Mesenchymal stem cell (in vitro differentiated cells and primary cell): ENCODE measurements around the gene ACTA2.
A peak's percentile ranks its signal among the peaks of the same experiment; 100 is the strongest.

ENCODE experiments used
- DNase-seq: peaks from one replicate; pipeline ENCODE4 v3.0.0-alpha.2; 2013
- H2AFZ ChIP-seq: one replicate; pipeline ENCODE4 v1.6.1; 2013; ENCODE audit warnings: low read depth, mild to moderate bottlenecking, control low read depth, inconsistent platforms, low read length, moderate library complexity
- H2AK5ac ChIP-seq: 2 replicates; pipeline ENCODE4 v1.6.1; 2013; ENCODE audit warnings: low read length, moderate library complexity, mild to moderate bottlenecking, inconsistent platforms; ENCODE audit not compliant: severe bottlenecking
- H2BK120ac ChIP-seq: one replicate; pipeline ENCODE4 v1.6.1; 2013; ENCODE audit warnings: low read depth, mild to moderate bottlenecking, inconsistent platforms, low read length, moderate library complexity
- H2BK12ac ChIP-seq, 2 experiments: one replicate each; pipeline ENCODE4 v1.6.1; 2013; ENCODE audit warnings: inconsistent platforms in 2 of 2, low read length in 2 of 2, mild to moderate bottlenecking in 2 of 2, moderate library complexity in 2 of 2, control low read depth in 1 of 2
- H2BK15ac ChIP-seq: one replicate; pipeline ENCODE4 v1.6.1; 2013; ENCODE audit warnings: mild to moderate bottlenecking, low read depth, inconsistent platforms; ENCODE audit not compliant: poor library complexity, severe bottlenecking
- H2BK5ac ChIP-seq: 2 replicates; pipeline ENCODE4 v1.6.1; 2013; ENCODE audit warnings: low read depth, mild to moderate bottlenecking, low read length, control low read depth, inconsistent platforms; ENCODE audit not compliant: poor library complexity, severe bottlenecking
- H3K14ac ChIP-seq, 2 experiments: one replicate each; pipeline ENCODE4 v1.6.1; 2013; ENCODE audit warnings: inconsistent platforms in 2 of 2, low read length in 2 of 2, control low read depth in 1 of 2, mild to moderate bottlenecking in 1 of 2, moderate library complexity in 1 of 2
- H3K18ac ChIP-seq, 2 experiments: one replicate each; pipeline ENCODE4 v1.6.1; 2013; ENCODE audit warnings: inconsistent platforms in 2 of 2, low read length in 2 of 2, control low read depth in 1 of 2, low read depth in 1 of 2, mild to moderate bottlenecking in 1 of 2
- H3K23ac ChIP-seq, 2 experiments: one replicate each; pipeline ENCODE4 v1.6.1; 2013; ENCODE audit warnings: inconsistent platforms in 2 of 2, low read length in 2 of 2, mild to moderate bottlenecking in 2 of 2, moderate library complexity in 2 of 2, control low read depth in 1 of 2
- H3K27ac ChIP-seq: 2 replicates; pipeline ENCODE4 v1.5.1; 2013; ENCODE audit warnings: mild to moderate bottlenecking, moderate library complexity, low read length, control low read depth, inconsistent platforms; ENCODE audit not compliant: poor library complexity, severe bottlenecking
- H3K27me3 ChIP-seq, 2 experiments: 2 replicates each; pipeline versions ENCODE4 v1.6.1 to v1.7.0; 2013; ENCODE audit warnings: low read length in 2 of 2, mild to moderate bottlenecking in 2 of 2, moderate library complexity in 2 of 2, control low read depth in 1 of 2, inconsistent platforms in 1 of 2; ENCODE audit not compliant: control insufficient read depth in 1 of 2, insufficient read depth in 1 of 2
- H3K36me3 ChIP-seq, 2 experiments: 2 replicates each; pipeline versions ENCODE4 v1.6.1 to v1.7.0; 2013; ENCODE audit warnings: low read length in 2 of 2, control low read depth in 1 of 2, inconsistent platforms in 1 of 2, low read depth in 1 of 2, mild to moderate bottlenecking in 1 of 2; ENCODE audit not compliant: insufficient read depth in 2 of 2, control insufficient read depth in 1 of 2
- H3K4ac ChIP-seq, 2 experiments: one replicate each; pipeline ENCODE4 v1.6.1; 2013; ENCODE audit warnings: inconsistent platforms in 2 of 2, low read length in 2 of 2, mild to moderate bottlenecking in 2 of 2, moderate library complexity in 2 of 2, control low read depth in 1 of 2, low read depth in 1 of 2
- H3K4me1 ChIP-seq: 2 replicates; pipeline ENCODE4 v1.6.1; 2013; ENCODE audit warnings: low read depth, low read length, control low read depth; ENCODE audit not compliant: control insufficient read depth, insufficient read depth
- H3K4me2 ChIP-seq: 2 replicates; pipeline ENCODE4 v1.6.1; 2013; ENCODE audit warnings: low read length, mild to moderate bottlenecking, inconsistent platforms; ENCODE audit not compliant: poor library complexity, severe bottlenecking
- H3K4me3 ChIP-seq, 2 experiments: 2 replicates each; pipeline versions ENCODE4 v1.5.1 to v1.7.0; 2013; ENCODE audit warnings: low read length in 2 of 2, mild to moderate bottlenecking in 2 of 2, control low read depth in 1 of 2, low read depth in 1 of 2; ENCODE audit not compliant: insufficient read depth in 1 of 2
- H3K79me1 ChIP-seq: replicated peaks from 2 replicates; pipeline ENCODE4 v1.6.1; 2013; ENCODE audit warnings: mild to moderate bottlenecking, control low read depth, low read length, inconsistent platforms; ENCODE audit not compliant: poor library complexity, severe bottlenecking
- H3K9ac ChIP-seq: 2 replicates; pipeline ENCODE4 v1.7.0; 2013; ENCODE audit warnings: mild to moderate bottlenecking, low read length, moderate library complexity
- H3K9me3 ChIP-seq: 2 replicates; pipeline ENCODE4 v1.7.0; 2013; ENCODE audit warnings: mild to moderate bottlenecking, low read length; ENCODE audit not compliant: control insufficient read depth
- H4K8ac ChIP-seq: one replicate; pipeline ENCODE4 v1.6.1; 2013; ENCODE audit warnings: inconsistent platforms, mild to moderate bottlenecking, low read length, moderate library complexity
- H4K91ac ChIP-seq: one replicate; pipeline ENCODE4 v1.6.1; 2013; ENCODE audit warnings: mild to moderate bottlenecking, low read length, inconsistent platforms
- WGBS: methylation state at CpG from one replicate; pipeline ENCODE4 v1.1.7; 2013; ENCODE audit warnings: mixed read lengths; 5-methylcytosine and 5-hydroxymethylcytosine counted together

ACTA2 gene

GRCh38 chr10:88893611-88894010, 59.0 kb downstream of the ACTA2 start:
- Histone ChIP-seq H3K36me3 (no peaks in the 10 kb centered on the region), H3K4me3 (peak overlapping the region in 1 of 2 experiments; percentile 47)

GRCh38 chr10:88892222-88892967, 60.2 kb downstream of the ACTA2 start:
- Histone ChIP-seq H3K4me2 (no peak overlapping the region), H2BK12ac (no peak overlapping the region), H4K8ac (peak overlapping the region; percentile 85), H3K4ac (no peak overlapping the region), H2AK5ac (peak overlapping the region; percentile 33), H3K14ac (no peak overlapping the region), H2BK5ac (no peak overlapping the region), H2BK120ac (no peak overlapping the region), H2BK15ac (peak overlapping the region; percentile 58), H4K91ac (no peak overlapping the region), H3K18ac (peak overlapping the region; percentile 13 to 55), H3K23ac (no peak overlapping the region), H3K9ac (peak overlapping the region; percentile 53), H3K79me1 (peaks cover 26% of the 10 kb centered on the region), H3K36me3 (no peaks in the 10 kb centered on the region), H3K27me3 (no peaks in the 10 kb centered on the region), H3K9me3 (no peaks in the 10 kb centered on the region), H3K27ac (no peak overlapping the region), H3K4me1 (peaks cover 7% of the 10 kb centered on the region), H2AFZ (no peak overlapping the region), H3K4me3 (peak overlapping the region in 1 of 2 experiments; percentile 7)
- peak; percentile 65 for DNase-seq
- WGBS, result 100% methylated on average over 1 of the region's 2 CpGs

More at GRCh38 chr10:88893611-88894010, 59.0 kb downstream of the ACTA2 start:
- H2BK12ac ChIP-seq, result no peak overlapping the region
- H3K18ac ChIP-seq, result no peak overlapping the region
- no peak overlapping the region for H3K14ac ChIP-seq
- H3K9me3 ChIP-seq, result no peaks in the 10 kb centered on the region
- H2BK120ac ChIP-seq, result no peak overlapping the region
- no peak overlapping the region for H2BK5ac ChIP-seq
- H3K4me1 ChIP-seq, result peaks cover 6% of the 10 kb centered on the region
- WGBS, result 84% methylated on average over 3 of the region's 3 CpGs
- H3K9ac ChIP-seq, result peak overlapping the region; percentile 53
- no peaks in the 10 kb centered on the region for H3K27me3 ChIP-seq
- no peak overlapping the region for H4K8ac ChIP-seq
- H3K79me1 ChIP-seq, result peaks cover 27% of the 10 kb centered on the region
- no peak overlapping the region for H2AK5ac ChIP-seq
- H2BK15ac ChIP-seq, result no peak overlapping the region
- H4K91ac ChIP-seq, result no peak overlapping the region
- H3K23ac ChIP-seq, result no peak overlapping the region
- H3K4ac ChIP-seq, result no peak overlapping the region
- no peak overlapping the region for H3K4me2 ChIP-seq
- no peak overlapping the region for H3K27ac ChIP-seq
- no peak for DNase-seq
- H2AFZ ChIP-seq, result no peak overlapping the region

GRCh38 chr10:88890681-88891381, 61.7 kb downstream of the ACTA2 start:
- Histone ChIP-seq H2AFZ (no peak overlapping the region), H3K4ac (no peak overlapping the region), H3K14ac (no peak overlapping the region), H2AK5ac (no peak overlapping the region), H4K8ac (no peak overlapping the region), H3K4me3 (no peak overlapping the region), H3K79me1 (peaks cover 20% of the 10 kb centered on the region), H4K91ac (no peak overlapping the region), H3K36me3 (no peaks in the 10 kb centered on the region), H3K18ac (no peak overlapping the region), H2BK12ac (no peak overlapping the region), H2BK5ac (no peak overlapping the region), H3K9ac (no peak overlapping the region), H2BK120ac (no peak overlapping the region), H2BK15ac (no peak overlapping the region), H3K9me3 (no peaks in the 10 kb centered on the region), H3K27ac (no peak overlapping the region), H3K27me3 (no peaks in the 10 kb centered on the region), H3K4me2 (no peak overlapping the region), H3K23ac (no peak overlapping the region), H3K4me1 (peaks cover 6% of the 10 kb centered on the region)
- no peak for DNase-seq
- 93% methylated on average over 4 of the region's 4 CpGs for WGBS

DNA sequence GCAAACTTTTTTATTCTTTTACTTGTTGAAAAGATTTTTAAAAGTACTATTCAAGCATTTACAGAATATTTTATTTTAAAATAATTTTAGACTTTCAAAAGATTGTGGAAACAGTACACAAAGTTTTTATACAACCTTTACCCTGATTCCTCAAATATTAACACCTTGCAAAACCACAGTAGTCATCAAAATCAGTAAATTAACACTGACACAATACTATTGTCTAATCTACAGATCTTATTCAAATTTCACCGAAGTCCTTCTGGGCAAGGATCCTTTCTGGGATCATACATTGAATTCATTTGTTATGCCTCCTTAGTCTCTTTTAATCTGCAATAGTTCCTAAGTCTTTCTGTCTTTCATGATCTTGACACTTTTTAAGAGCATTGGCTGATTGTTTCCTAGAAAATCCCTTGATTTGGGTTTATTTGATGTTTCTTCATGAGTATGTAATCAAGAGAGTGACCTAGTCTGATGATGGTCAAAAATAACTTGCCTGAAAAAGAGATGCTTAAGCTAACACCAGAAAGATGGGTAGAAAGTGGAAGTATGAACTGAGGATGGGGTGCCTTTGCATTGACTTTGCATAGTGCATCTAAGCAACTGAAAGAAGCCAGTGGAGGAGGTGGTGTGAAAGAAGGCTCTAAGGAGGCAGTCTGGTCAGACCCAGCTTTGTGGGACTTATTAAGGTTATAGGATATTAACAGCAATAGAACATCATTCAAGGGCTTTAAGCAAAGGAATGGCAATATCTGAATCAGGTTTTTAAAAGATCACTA, 62.8 kb downstream of the ACTA2 start:
- WGBS, result 92% methylated on average over 1 of the region's 1 CpG
- Histone ChIP-seq H3K9ac (no peak overlapping the region), H3K36me3 (no peaks in the 10 kb centered on the region)

More for the DNA sequence above, 62.8 kb downstream of the ACTA2 start:
- DNase-seq, result no peak
- Histone ChIP-seq H3K18ac (no peak overlapping the region), H3K4me3 (no peak overlapping the region), H2BK15ac (no peak overlapping the region), H3K9me3 (no peaks in the 10 kb centered on the region), H3K4ac (no peak overlapping the region), H2AK5ac (peak overlapping the region; percentile 74), H4K8ac (no peak overlapping the region), H2AFZ (no peak overlapping the region), H4K91ac (no peak overlapping the region), H3K23ac (no peak overlapping the region), H2BK12ac (no peak overlapping the region), H3K79me1 (peaks cover 14% of the 10 kb centered on the region), H2BK120ac (no peak overlapping the region), H3K14ac (no peak overlapping the region), H3K4me2 (no peak overlapping the region), H2BK5ac (no peak overlapping the region), H3K27me3 (no peaks in the 10 kb centered on the region), H3K4me1 (peaks cover 6% of the 10 kb centered on the region), H3K27ac (no peak overlapping the region)
